ENCODE data around the gene EPS15.

Gene EPS15

DNA sequence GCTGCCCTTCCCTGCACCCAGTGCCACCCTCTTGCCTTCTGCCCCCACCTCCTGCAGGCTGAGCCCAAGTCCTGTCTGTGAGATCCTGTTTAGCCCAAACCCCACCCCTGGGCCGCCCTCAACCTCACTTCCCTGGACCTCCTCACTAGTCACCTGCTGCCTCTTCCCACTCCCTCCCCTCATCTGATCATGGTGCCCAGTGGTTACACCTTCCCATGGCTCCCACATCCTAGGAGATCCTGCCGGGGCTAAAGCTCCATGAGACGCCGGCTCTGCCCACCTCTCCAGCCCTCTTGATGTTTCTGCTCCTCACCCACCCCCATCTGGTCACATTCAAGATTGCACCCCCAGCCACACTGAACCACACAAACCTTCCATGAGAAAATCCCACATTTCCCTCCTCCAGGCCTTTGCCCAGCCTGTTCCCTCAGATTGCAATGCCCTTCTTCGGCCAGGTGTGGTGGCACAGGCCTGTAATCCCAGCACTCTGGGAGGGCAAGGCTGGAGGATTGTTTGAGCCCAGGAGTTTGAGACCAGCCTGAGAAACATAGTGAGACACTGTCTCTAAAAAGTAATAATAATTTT, 205.7 kb downstream of the EPS15 start:
- TF ChIP-seq CTCF (IDR thresholded peaks at IDR 0.05; ENCODE audit: insufficient read depth, low read length, missing control alignments) = peak; percentile 5
- H3K4me3 ChIP-seq (ENCODE audit: low read depth, low read length) = no peak overlapping the region
- ChIA-PET POLR2A (interaction anchor here (0.5 kb wide), 1 partner anchor 76 kb away, joined by 3 read pairs; no protein-coding TSS in a partner anchor), CTCF (interaction anchor here (1.1 to 8.3 kb wide), 3 partner anchors 8 to 17 kb away, joined by 3 to 64 read pairs (median 4); no protein-coding TSS in a partner anchor)
- no peak for DNase-seq (ENCODE audit: low read depth, low spot score)

DNA sequence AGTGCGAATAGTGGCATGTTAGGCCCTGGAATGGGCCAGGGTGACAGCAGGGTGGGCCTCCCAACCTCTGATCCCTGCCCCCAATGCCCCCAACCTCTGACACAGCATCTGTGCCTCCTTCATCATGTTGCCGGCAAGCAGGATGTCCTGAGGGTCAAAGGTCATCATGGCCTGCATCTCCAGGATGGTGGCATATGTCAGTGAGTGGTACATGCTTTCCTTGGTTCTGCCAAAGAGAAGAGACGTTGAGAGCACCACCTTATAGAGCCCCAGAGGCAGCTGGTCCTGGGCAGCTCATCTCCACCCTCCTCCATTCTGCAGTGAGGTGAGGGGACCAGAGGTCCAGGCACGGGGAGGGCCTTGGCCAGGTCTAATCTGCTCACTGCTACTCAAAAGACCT, 206.3 kb downstream of the EPS15 start:
- POLR2A ChIA-PET = no interaction called here
- no peak for DNase-seq (ENCODE audit: low read depth, low spot score)
- TF ChIP-seq CTCF (IDR thresholded peaks at IDR 0.05; ENCODE audit: insufficient read depth, low read length, missing control alignments) = no peak
- CTCF ChIA-PET = interaction anchor here (1.1 to 8.3 kb wide), 3 partner anchors 8 to 16 kb away, joined by 3 to 64 read pairs (median 4); no protein-coding TSS in a partner anchor
- H3K4me3 ChIP-seq (ENCODE audit: low read depth, low read length) = no peak overlapping the region

GRCh38 chr1:51311826-51312225, 207.2 kb downstream of the EPS15 start:
- no peak for TF ChIP-seq CTCF (IDR thresholded peaks at IDR 0.05; ENCODE audit: insufficient read depth, low read length, missing control alignments)
- POLR2A ChIA-PET = no interaction called here
- H3K4me3 ChIP-seq (ENCODE audit: low read depth, low read length) = no peak overlapping the region
- no peak for DNase-seq (ENCODE audit: low read depth, low spot score)
- CTCF ChIA-PET = interaction anchor here (1.2 to 8.3 kb wide), 2 partner anchors 8 to 15 kb away, joined by 4 to 64 read pairs; no protein-coding TSS in a partner anchor

DNA sequence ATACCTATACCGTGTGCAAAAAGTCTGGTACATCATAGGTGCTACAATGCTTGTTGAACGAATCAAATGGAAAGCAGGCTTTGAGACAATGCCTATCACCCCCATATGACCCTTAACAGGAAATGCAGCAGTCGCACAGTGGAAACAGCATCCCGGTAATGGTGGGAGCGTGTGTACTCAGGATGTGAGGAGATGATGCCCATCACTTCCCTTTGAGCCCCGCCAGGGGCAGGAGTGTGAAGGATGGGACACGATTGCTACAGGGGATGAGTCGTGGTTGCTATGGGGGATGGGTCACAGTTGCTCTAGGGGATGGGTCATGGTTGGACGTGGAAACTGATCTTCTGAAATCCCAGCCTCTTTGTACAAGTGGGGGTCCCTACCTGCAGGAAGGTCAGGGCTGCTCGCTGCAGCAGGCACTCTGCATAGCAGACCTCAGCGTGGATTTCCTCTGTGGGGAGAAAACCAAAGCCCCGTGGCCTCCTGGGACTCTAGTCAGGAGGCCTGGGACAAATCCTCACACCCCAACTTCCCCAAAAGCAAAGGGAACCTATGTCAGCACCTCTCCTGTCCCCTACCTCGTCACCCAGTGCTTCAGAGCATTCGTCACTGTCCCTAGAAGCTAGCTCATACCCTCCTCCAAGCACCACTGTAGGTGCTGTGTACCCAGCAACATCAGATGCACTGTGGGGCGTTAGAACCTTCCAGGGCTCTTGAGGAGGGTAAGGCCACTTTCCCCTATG, 208.0 kb downstream of the EPS15 start:
- ChIA-PET POLR2A (no interaction called here), CTCF (interaction anchor here (1.0 to 8.3 kb wide), 2 partner anchors 15 to 230 kb away, joined by 3 to 64 read pairs; no protein-coding TSS in a partner anchor)
- DNase-seq (ENCODE audit: low read depth, low spot score) = no peak
- no peak for TF ChIP-seq CTCF (IDR thresholded peaks at IDR 0.05; ENCODE audit: insufficient read depth, low read length, missing control alignments)
- no peak overlapping the region for H3K4me3 ChIP-seq (ENCODE audit: low read depth, low read length)

- CTCF ChIA-PET = interaction anchor here (8.3 kb wide), 1 partner anchor 13 kb away, joined by 64 read pairs; no protein-coding TSS in a partner anchor
- POLR2A ChIA-PET = no interaction called here
- TF ChIP-seq CTCF (IDR thresholded peaks at IDR 0.05; ENCODE audit: insufficient read depth, low read length, missing control alignments) = no peak
- no peak for DNase-seq (ENCODE audit: low read depth, low spot score)
- no peak overlapping the region for H3K4me3 ChIP-seq (ENCODE audit: low read depth, low read length)
Measured at GRCh38 chr1:51309291-51309690, 209.8 kb downstream of the EPS15 start.

- CTCF ChIA-PET = interaction anchor here (8.3 kb wide), 1 partner anchor 12 kb away, joined by 64 read pairs; no protein-coding TSS in a partner anchor
- TF ChIP-seq CTCF (IDR thresholded peaks at IDR 0.05; ENCODE audit: insufficient read depth, low read length, missing control alignments) = no peak
- POLR2A ChIA-PET = no interaction called here
- no peak for DNase-seq (ENCODE audit: low read depth, low spot score)
- no peak overlapping the region for H3K4me3 ChIP-seq (ENCODE audit: low read depth, low read length)
Measured at GRCh38 chr1:51308636-51309035, 210.4 kb downstream of the EPS15 start.
